NCI-H748 (cell line): Measurements from ENCODE around the gene NUP37.

Experiments
- DNase-seq: peaks from one replicate; lab custom pipeline; 2025; ENCODE audit not compliant: unreplicated experiment; lab: John Stamatoyannopoulos, UW

The NUP37 gene

GRCh38 chr12:102033991-102034745 lies 85.7 kb downstream of the NUP37 start:
- DNase-seq: no peak

GRCh38 chr12:102031852-102032251 lies 88.1 kb downstream of the NUP37 start:
- DNase-seq: no peak

DNA sequence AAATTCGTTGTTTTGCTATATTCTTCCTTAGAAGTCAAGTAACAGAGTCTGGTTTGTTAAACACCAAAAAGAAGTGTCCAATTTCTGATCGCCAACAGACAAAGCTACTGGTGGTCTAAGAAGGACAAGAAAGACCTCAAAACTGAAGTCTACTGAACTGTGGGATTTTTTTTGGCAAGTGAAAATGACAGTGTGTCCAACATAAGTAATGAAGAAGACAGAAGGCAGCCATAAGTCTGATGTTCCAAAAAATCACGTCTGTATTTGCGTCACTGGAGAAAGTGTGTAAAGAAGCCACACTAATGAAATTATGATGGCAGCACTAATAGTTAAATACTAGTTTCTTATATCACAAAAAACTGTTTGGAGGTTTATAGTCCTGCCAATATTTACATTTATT lies 90.8 kb downstream of the NUP37 start:
- DNase-seq: no peak

- DNase-seq: no peak
Measured at GRCh38 chr12:102026728-102027127, 93.2 kb downstream of the NUP37 start.

GRCh38 chr12:102024765-102025164 lies 95.1 kb downstream of the NUP37 start:
- DNase-seq: no peak

DNA sequence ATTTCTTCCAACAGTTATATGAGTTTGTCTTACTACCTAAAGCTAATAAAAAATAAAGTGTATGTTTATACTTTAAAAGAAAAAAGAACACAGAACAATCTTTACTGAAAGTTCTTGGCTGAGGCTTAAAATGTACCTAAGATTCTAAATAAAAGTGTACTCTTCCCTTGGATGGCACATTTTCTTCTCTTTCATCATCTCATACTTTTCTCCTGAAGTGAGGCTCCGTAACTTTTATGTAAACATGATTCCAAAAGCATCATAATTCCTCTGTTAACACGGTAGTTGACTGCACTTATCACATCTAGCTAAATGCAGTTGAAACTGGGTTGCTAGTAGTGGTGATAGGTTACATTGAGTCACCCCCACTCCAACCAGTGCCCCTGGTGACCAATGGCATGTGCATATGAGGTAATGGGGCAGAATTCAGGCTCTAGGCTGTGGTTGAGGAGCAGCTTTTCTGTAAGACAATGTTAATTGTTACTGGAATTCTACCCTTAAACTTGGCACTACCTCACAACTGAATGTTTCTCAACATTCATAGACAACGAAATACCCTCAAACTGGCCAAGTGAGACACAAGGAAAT lies 96.5 kb downstream of the NUP37 start:
- no peak for DNase-seq
